H1 (cell line): ENCODE results near the gene STXBP4. TPM values are rescaled to one million over a fixed set of nuclear protein-coding genes. Genes with fewer than 3 reads are reported as not detected.

Source experiments
- polyA plus RNA-seq, 7 experiments: library from polyadenylated mRNA; depleted of rRNA in 3 of 7; stranded (reverse) in 5 of 7; unstranded in 2 of 7; fragments of >200 nt in 5 of 7; fragments of 200-250 nt in 2 of 7; gene quantifications; 1 replicate in 5 of 7; 2 replicates in 1 of 7; 4 replicates in 1 of 7; pipeline versions ENCODE4 v1.2.1 to v1.2.3, GENCODE V29; 2011 to 2013; ENCODE audit warnings: missing spikeins in 2 of 7, mixed read lengths in 2 of 7
- total RNA-seq: library from RNA; stranded (reverse); fragmentation: NEBNext Ultra II Directional; extraction: Animal tissue kit (Norgen Biotek cat#: 25700); gene quantifications from 2 replicates; pipeline ENCODE4 v1.2.1, GENCODE V29; 2021
- TF ChIP-seq, protein P1 (sequence below): IDR thresholded peaks from 2 replicates; pipeline ENCODE4 v1.6.1; 2012; ENCODE audit warnings: inconsistent platforms

STXBP4 gene
- total and polyA plus RNA-seq, 2 of the 8 experiments (the other 6 are each of a cell fraction or from before 2014, with no cell fraction given), result 3.2 to 18.5 TPM

GRCh38 chr17:55081559-55081958 lies 113.0 kb downstream of the STXBP4 start (continued):
- TF ChIP-seq, protein P1, sequence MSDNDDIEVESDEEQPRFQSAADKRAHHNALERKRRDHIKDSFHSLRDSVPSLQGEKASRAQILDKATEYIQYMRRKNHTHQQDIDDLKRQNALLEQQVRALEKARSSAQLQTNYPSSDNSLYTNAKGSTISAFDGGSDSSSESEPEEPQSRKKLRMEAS, result no peak
